Mucosa of gallbladder (tissue), 1 donor: ENCODE data around the gene MACROD2. TPM values are rescaled to one million over a fixed set of nuclear protein-coding genes. Genes with fewer than 3 reads are reported as not detected.
A peak's percentile ranks its signal among the peaks of the same experiment; 100 is the strongest.
"Not testable (repeated sequence)": the region's sequence is repeated elsewhere in the genome, so short reads cannot be mapped to it uniquely, and the experiment has no call there.

Source experiments
- DNase-seq: peaks from one replicate; pipeline ENCODE4 v3.0.0-alpha.2; 2020; ENCODE audit warnings: low spot score
- total RNA-seq: library from RNA; stranded (reverse); gene quantifications from one replicate; pipeline ENCODE4 v1.2.1, GENCODE V29; 2021
- donor health status: DM: no; HTN: no; CAD: no.

The MACROD2 gene
- total RNA-seq, 1 donor from 2014 or later = 7.5 TPM

DNA sequence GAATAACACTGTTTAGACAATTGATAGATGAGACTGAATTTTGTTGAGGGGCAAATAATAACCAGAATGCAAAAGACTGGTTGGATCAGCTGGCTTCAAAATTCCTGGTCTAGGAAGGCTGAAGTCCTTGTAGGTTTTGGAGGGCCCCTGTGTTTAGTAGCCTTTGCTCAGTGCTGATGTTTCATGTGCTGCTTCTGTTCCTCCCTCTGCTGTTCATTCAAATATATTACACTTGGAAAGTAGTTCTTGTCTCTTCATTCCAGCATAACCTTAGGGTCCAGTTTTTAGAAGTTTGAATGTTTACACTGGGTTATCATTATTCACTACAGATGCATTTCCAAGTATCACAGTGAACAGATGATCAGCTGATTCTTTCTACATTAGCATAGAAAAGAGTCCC, 269.6 kb downstream of the MACROD2 start:
- DNase-seq = no peak

DNA sequence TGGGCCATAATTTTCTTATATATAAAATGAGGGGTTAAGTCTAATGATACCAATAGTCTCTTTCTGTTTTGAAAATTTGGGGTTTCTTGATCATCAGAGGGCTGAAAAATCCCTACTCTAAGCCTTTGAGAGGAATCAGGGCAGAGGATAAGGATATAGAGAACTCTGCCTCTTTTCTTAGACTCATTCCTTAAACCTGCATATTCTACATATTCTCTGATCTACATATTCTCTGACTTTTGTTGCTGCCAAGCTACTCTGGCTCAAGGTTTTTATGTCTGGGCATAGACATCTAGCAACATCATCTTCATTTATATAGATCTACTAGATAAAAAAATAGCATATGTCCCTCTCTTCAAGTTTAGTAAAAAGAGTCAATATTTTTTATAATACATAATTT, 270.9 kb downstream of the MACROD2 start:
- no peak for DNase-seq

DNA sequence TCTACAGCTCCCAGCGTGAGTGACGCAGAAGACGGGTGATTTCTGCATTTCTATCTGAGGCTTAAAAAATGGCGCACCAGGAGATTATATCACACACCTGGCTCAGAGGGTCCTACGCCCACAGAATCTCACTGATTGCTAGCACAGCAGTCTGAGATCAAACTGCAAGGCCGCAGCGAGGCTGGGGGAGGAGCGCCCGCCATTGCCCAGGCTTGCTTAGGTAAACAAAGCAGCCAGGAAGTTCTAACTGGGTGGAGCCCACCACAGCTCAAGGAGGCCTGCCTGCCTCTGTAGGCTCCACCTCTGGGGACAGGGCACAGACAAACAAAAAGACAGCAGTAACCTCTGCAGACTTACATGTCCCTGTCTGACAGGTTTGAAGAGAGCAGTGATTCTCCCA, 275.4 kb downstream of the MACROD2 start:
- not testable (repeated sequence) for DNase-seq

GRCh38 chr20:14282140-14282539, 286.8 kb downstream of the MACROD2 start:
- no peak for DNase-seq

DNA sequence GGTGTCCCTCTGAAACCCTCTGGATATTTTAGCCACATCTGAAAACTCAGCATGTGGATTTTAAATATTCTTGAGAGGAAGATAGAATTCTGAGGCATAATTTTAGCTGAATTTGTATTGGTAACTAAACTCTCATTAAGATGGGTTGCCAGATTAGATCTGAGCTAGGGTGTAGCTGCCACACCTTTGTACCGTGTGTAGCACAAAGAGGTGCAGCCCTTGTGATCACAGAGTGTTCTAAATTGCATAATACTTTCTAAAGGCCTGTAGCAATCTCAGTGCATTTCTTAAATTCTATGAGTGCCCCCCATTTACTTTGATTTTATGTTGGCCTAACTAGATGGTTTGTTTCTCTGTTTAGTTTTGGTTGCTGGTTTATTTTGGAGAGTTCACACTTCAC, 289.1 kb downstream of the MACROD2 start:
- no peak for DNase-seq

DNA sequence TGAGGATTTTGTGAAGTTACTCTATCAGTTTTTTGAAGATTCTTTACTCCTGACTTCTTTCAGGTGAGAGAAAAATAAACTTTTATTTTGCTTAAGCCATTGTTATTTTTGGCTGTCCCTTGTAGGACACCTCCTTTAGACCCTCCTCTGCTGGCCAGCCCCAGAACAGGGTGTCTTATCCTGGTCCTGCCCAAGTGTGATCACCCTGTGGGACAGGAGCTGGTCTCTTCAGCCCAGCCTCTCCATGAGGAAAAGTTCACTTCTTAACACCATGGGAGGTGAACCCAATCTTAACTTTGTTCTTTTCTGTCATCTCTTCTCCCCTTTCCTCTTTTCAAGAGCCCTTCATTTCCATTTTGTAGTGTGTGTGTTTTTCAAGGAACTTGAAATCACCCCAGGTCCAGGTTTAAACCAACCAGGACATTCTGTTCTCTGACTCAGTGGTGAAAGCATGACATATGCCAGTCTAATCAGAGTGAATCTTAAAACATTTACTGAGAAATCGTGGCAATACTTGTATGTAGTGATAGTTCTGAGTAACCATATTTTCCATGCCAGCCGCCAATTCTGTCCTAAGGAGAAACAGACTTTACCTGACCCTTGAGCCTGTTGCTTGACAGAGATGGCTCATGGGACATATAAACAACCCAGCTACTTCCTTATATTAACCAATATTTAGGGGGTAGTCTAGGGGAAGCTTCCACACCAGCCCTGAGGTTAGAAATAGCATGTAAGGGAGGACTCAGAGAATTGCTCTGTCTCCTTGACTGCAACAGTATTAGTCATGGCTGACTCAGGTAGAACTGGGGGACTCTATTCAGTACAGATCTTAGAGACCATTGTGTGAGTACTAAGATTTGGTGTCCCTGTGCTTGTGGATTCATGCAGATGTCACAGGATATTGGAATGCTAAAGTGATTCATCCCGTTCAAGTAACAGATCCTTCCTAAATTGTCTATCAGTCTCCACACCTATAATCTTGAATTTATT, 293.3 kb downstream of the MACROD2 start:
- no peak for DNase-seq

GRCh38 chr20:14291502-14291901, 296.2 kb downstream of the MACROD2 start:
- no peak for DNase-seq

DNA sequence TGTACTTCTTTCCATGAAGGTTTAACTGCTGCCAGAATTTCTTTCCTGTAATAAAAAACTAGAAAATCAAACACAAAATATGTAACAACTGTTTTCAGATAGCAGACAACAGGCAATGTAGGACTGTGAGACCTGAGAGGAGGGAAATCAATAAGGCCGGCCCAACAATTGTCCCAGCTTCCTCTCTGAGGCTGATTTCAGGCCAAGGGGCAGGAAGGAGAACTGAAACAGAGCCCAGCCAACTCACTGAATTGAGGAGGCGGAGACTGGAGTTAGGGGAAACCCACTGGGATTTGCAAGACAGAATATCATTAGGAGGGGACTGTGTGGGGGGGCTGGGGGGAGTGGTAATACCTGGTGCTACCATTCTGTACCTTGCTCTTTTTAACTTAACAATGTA, 299.9 kb downstream of the MACROD2 start:
- DNase-seq = peak; percentile 51

DNA sequence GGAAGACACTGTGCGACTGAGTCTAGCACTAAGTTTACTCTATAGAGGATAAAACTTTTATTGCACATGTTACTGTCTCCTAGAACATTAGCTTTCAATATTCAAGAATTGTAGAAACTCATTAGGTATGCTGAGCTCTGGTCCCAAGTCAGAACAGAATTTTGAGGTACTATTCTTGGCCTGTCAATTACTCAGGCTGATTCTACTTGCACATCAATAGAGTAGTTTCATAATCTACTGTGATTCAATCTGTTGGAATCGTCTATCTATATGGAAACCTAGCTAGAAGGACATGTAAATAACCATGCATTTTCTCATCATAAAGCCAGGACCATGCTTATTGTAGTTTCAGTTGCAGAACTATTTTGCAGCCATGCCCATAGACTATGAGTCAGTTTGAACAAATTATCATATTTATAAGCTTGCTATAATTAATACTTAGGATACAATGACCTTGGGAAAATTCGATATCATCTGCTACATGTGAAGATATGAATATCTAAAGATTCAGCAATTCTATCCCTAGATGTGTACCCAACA, 300.5 kb downstream of the MACROD2 start:
- DNase-seq = no peak

GRCh38 chr20:14299831-14300230, 304.5 kb downstream of the MACROD2 start:
- no peak for DNase-seq

DNA sequence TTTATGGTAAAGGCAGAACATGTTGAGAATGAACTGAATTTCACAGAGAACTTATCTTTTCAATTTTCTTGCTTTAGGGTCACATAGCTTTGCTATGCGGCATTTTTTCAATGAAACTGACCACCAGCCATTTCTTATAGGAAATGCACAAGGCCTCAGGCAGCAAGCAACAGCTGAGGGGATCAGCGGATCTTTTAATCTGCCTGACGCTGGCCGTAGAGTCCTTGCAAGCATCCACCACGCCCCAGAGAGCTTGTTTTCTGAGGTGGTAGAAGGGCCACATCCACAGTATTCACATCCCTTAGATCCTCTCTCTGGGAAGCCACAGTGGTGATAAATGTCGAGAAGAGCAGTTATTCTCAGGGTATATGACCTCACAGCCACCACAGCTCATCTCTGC, 307.8 kb downstream of the MACROD2 start:
- DNase-seq = no peak

- DNase-seq = no peak
Observed at GRCh38 chr20:14303651-14304050, 308.3 kb downstream of the MACROD2 start.

- no peak for DNase-seq
Observed at GRCh38 chr20:14304472-14304871, 309.2 kb downstream of the MACROD2 start.

DNA sequence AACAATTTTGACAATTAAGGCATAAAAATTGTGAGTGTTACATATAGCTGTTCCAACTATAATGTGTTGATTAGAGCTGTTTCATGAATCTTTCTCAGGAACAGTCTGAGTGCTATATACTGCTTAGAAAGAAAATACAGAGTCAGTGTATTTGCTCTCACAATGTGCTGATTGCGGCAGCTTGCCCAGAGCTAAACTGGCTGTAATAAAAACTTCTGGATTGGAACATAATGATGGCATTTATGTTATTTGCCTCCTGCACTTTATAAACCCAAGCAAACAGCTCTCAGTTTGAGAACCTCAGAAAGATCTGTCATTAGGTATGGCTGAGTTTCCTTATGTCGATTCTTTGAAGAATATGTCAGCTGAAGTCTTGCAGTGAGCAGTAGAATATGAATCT, 312.6 kb downstream of the MACROD2 start:
- no peak for DNase-seq

- DNase-seq = no peak
Observed at GRCh38 chr20:14310977-14311627, 315.8 kb downstream of the MACROD2 start.

DNA sequence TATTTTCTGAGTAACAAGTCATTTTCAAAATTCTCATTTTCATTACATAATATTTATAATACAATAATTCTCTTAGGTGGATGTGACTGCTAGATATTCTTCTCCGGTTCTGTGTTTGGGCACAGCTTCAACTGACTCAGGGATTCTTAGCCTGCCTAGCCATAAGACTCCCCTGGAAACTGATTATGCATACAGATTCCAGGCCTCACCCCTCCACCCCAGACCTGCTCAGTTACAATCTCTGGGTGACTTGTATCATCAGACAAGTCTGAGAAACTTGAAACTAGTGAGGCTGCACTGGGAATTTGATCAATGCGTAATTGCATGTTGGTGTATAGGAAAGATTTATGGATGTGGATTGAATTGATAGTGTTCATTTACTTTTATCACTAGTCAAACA, 316.7 kb downstream of the MACROD2 start:
- DNase-seq = no peak

DNA sequence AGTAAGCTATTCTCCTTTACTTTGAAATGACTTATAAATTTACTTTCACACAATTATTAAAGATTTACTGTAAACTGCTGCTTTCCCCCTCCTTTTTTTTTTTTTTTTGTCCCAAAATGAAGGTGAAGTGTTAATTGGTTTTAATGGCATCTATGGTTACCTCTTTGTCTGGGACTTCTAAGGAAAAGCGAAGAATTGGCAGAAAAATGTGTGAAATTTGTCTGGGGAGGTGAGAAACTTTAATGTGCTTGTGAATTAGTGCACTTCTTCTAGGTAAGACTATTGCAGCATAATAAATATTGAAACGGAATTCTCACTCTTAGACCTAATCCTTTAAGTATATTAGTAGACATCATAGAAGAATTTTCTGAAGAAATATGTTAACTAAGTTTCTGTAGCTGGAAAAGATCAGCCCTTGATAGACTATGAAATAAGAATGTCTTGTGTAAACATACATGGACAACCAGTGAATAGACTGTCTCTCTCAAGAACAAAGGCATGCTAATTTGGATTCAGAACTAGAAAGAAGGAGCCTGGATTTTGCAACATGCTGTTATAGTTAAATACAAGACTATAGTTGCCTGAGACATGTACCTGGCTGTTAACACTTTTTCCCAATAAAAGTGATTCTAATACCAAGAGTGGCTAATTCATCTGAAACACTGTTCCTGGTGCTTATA, 318.2 kb downstream of the MACROD2 start:
- DNase-seq = no peak

DNA sequence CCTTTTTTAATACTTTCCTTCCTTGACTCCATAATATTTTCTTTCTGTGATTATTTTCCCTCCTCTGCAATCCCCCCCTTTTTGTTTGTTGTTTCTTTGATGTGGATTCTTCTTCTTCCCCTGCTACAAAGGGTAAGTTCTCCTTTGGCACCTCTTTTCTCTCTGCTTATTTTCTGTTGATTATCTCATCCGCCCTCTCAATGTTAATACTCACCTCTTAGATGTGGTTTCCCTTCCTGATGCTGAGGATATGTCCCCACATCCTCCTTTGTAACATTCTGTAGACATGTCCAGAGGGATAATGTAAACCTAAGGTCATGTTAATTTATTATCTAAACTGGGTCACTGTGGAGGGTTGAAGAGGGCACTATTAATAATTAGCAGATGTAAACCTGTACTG, 324.4 kb downstream of the MACROD2 start:
- no peak for DNase-seq

GRCh38 chr20:14331646-14332045, 336.3 kb downstream of the MACROD2 start:
- no peak for DNase-seq

DNA sequence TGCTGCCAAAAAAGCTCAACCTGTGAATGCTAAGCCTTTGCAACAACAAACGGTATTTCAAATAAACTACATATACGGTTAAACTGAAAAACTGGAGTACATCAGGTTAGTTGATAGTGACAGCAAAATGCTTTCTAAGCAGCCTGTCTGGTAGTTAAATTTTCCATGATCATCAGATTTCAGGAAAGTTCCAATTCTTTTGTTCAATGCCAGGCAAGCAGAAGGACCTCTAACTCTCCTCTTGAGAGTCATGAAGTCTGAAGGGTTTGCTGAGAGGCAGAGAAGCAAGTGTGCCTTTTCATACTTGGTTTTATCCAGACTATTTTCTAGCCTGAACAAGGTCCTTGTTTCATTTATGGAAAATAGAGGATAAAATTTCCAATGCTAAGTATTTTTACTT, 337.6 kb downstream of the MACROD2 start:
- DNase-seq = no peak

- DNase-seq = no peak
Observed at GRCh38 chr20:14333721-14334120, 338.4 kb downstream of the MACROD2 start.

DNA sequence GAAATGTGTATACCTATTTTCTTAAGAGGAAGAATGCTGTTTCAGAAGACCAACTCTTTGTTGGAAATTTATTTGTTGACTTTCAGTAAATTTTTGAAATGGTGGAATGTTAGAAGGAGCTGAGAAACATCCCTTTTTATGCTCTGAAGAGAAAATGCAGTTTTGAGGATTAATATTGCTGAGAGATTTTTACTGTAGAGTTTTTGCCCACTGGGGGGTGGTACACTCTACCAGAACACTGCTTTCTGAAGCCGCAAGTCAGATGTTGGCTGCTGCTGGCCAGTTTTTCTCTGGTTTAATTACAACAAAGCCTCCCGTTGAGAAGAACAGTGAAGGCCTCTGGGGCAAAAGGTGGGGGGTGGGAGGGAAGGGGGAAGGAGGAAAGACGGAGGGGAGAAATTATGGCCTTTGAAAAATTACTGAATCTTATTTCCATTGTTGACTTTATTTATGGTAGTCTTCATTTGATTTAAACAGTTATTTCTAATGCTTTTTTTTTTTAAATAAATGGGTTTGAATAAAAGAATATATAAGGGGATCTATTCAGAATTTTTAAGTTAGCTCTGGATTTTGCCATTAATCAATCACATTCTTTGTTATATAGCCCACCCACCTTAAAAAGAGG, 339.1 kb downstream of the MACROD2 start:
- peak; percentile 44 for DNase-seq
